SK-N-SH (cell line): Measurements from ENCODE around the gene SPAG8.

Source experiments
- CTCF ChIP-seq: fragments of 200-600 bp; sonication (generic); IDR thresholded peaks from 2 replicates; pipeline ENCODE4 v1.6.1; 2017; ENCODE audit warnings: antibody characterized with exemption, mild to moderate bottlenecking, moderate library complexity
- GABPA ChIP-seq: IDR thresholded peaks from 2 replicates; pipeline ENCODE4 v1.4.0; 2012; ENCODE audit warnings: low read depth, mild to moderate bottlenecking
- JUND ChIP-seq: IDR thresholded peaks from 2 replicates; pipeline ENCODE4 v1.4.0; 2012
- NRF1 ChIP-seq: IDR thresholded peaks from 2 replicates; pipeline ENCODE4 v1.6.1; 2012; ENCODE audit warnings: low read depth, mild to moderate bottlenecking, low read length
- POLR2AphosphoS5 ChIP-seq: IDR thresholded peaks from 2 replicates; pipeline ENCODE4 v1.6.1; 2012; ENCODE audit warnings: low read depth, low read length
- RAD21 ChIP-seq: IDR thresholded peaks from 2 replicates; pipeline ENCODE4 v1.6.1; 2012; ENCODE audit warnings: mild to moderate bottlenecking, low read length
- RCOR1 ChIP-seq: fragments of 150-350 bp; IDR thresholded peaks from 2 replicates; pipeline ENCODE4 v1.6.1; 2017; ENCODE audit warnings: antibody characterized with exemption, low read length
- REST ChIP-seq: IDR thresholded peaks from 2 replicates; pipeline ENCODE4 v1.6.1; 2012; ENCODE audit warnings: mild to moderate bottlenecking, low read depth, low read length, moderate library complexity
- RFX5 ChIP-seq: IDR thresholded peaks from 2 replicates; pipeline ENCODE4 v1.6.1; 2012; ENCODE audit warnings: mild to moderate bottlenecking, improper control_type of control experiment, low read length
- SMC3 ChIP-seq: IDR thresholded peaks from 2 replicates; pipeline ENCODE4 v1.6.1; 2012; ENCODE audit warnings: low read depth, low read length, improper control_type of control experiment
- TEAD4 ChIP-seq: IDR thresholded peaks from 2 replicates; pipeline ENCODE4 v1.4.0; 2012; ENCODE audit warnings: mild to moderate bottlenecking, borderline replicate concordance; ENCODE audit not compliant: insufficient read depth
- YY1 ChIP-seq: IDR thresholded peaks from 2 replicates; pipeline ENCODE4 v1.4.0; 2012; ENCODE audit warnings: low read depth, mild to moderate bottlenecking

GRCh38 chr9:35842020-35842745, 30.1 kb upstream of the SPAG8 start:
- TF ChIP-seq CTCF: no peak
- no peak for TF ChIP-seq RCOR1
- no peak for TF ChIP-seq REST
- no peak for TF ChIP-seq NRF1
- TF ChIP-seq YY1: no peak
- no peak for TF ChIP-seq RFX5
- no peak for TF ChIP-seq SMC3
- TF ChIP-seq TEAD4: no peak
- no peak for TF ChIP-seq JUND
- TF ChIP-seq RAD21: no peak
- no peak for TF ChIP-seq POLR2AphosphoS5
- no peak for TF ChIP-seq GABPA
